Raji (cell line): ENCODE measurements around the gene ZMIZ1.

Source experiments
- POLR2A ChIP-seq: IDR thresholded peaks from 2 replicates; pipeline ENCODE4 v1.6.1; 2011; ENCODE audit warnings: low read depth, low read length, control low read depth; ENCODE audit not compliant: insufficient read depth

ZMIZ1 gene

DNA sequence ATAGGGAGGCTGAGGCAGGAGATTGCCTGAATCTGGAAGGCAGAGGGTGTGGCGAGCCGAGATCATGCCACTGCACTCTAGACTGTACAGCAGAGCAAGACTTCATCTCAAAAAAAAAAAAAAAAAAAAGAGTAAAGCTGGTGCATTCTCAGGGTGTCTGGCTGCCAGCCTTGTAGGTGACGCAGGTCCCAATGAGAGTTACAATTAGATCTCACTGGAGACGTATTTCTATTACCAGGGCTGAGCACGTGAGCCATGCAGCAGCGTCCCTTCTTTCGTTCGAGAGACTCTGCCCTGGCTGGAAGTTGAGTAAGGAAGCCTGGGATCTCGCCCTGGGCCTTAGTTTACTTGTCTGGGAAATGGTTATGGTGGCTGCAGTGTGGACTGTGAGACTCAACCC lies 22.4 kb upstream of the ZMIZ1 start:
- no peak for TF ChIP-seq POLR2A

DNA sequence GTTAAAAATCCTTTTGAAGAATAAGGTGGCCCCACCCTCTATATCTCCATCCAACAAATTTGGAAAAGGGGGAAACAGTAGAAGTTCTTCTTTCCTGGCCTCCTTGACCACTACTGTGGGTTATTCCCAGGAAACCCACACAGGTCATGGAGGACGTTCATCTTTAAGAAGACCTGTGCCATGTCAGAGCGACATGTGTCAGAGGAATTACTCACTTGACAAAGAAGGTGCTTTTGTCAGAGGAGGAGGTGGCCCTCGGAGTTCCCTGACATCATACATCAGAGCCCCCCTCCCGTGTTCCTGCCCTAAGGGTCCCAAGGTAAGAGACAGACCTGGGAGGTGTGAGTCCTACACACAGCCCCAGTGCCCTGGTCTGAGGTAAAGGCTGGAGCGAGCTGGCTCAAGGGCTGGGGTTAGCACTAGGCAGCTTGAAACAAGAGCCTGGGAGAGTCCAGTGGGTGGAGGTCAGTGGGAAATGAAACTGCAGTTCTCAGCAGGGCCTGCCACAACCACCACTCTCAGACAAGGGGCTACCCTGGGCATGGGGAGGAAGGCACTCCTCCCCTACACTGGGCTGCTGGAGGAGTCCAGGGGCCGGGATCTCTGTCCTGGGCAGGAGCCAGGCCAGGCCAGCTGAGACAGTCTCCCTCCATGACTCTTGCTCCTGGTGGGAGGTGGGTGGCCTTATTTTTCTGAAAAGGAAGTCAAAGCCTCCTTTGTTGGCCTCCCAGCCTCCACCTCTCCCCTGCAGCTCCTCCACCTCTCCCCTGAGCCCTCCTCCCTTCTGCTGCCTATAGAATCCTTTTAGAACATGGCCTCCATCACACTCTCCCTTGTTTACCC lies 21.8 kb upstream of the ZMIZ1 start:
- no peak for TF ChIP-seq POLR2A

DNA sequence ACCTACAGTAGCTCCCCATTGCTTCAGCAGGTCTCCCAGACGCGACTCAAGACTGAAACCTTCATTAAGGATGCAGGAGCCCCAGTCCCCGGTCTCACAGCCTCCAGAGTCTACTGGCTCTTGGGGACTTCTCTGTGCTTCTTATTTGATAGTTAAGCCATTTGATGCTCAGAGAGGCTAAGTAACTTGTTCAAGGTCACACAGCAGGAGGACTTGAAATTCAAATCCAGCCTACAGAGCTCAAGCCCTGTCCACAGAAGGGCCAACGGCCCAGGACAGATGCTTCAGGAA lies 21.2 kb upstream of the ZMIZ1 start:
- TF ChIP-seq POLR2A = no peak

DNA sequence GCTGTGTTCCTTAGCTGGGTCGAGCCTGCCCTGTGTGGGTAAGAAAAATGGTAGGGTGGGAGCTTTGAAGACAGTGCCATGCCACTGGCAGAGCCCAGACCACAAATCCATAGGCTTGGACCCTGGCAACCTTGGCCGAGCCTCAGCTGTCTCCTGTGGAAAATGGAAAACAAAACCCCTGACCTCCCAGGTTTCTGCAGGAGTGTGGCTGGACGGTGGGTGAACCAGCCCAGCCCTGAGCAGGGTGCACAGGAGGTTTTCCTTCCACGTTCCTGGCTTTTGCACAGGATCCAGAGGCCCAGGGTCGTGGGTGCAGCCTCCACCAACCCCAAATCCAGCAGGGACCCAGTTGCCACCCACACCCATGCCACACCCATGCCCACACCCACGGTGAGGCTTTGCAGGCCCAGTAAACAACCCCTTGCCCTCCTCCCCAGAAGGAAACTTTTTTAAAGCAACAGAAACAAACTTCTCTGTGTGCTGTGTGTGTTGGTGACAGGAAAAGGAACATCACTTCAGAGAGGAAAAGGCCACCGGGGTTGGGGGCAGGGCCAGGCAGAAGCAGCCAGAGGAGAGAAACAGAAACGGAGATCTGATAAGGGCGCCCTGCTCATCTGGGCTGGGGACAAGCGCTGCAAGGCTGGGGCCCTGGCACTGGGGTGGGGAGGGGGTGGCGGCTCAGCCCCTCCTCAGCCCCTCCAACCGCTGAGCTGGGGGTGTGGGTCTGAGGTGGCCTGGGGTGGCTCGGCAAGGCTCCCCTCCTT lies 20.7 kb upstream of the ZMIZ1 start:
- TF ChIP-seq POLR2A = no peak

DNA sequence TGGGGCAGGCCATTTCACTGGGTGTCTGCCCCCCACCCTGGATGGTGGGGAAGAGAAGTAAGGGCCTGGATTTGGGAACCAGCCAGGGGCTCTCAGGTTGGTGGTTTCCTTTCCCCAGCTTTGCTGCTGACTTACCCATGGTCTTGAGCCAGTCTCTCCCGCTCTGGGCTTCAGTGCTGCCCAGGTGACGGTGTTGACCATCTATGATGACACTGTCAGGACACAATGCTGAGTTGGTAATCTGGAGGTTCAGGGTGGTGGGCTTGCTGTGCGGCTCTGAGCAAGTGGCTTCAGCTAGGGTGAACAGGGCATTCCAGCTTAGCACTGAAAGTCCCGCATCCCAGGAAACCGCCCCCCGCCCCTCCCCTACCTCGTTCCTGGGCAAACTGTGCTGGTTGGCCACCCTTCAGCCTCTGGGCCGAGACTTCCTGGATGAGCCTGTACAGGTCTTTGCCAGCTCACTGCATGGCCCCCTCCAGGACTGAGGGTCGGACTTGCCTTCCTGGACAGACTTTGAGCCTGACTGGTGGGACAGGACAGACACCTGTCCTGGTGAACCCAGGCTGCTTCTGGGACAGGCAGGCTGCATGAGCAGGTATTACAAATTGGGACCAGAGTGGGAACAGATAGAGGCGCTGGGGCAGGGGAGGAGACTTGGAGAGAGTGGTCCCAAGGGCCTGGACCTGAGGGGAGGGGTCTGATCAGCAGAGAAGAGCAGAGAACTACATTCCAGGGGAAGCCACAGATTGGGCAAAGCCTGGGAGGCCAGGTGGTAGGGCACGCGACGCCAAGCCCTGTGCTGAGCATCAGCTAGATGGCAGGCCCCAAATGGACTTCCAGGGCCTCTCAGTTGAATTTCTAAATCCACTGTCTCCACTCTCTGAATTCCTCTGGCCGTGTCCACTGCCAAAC lies 19.9 kb upstream of the ZMIZ1 start:
- no peak for TF ChIP-seq POLR2A

DNA sequence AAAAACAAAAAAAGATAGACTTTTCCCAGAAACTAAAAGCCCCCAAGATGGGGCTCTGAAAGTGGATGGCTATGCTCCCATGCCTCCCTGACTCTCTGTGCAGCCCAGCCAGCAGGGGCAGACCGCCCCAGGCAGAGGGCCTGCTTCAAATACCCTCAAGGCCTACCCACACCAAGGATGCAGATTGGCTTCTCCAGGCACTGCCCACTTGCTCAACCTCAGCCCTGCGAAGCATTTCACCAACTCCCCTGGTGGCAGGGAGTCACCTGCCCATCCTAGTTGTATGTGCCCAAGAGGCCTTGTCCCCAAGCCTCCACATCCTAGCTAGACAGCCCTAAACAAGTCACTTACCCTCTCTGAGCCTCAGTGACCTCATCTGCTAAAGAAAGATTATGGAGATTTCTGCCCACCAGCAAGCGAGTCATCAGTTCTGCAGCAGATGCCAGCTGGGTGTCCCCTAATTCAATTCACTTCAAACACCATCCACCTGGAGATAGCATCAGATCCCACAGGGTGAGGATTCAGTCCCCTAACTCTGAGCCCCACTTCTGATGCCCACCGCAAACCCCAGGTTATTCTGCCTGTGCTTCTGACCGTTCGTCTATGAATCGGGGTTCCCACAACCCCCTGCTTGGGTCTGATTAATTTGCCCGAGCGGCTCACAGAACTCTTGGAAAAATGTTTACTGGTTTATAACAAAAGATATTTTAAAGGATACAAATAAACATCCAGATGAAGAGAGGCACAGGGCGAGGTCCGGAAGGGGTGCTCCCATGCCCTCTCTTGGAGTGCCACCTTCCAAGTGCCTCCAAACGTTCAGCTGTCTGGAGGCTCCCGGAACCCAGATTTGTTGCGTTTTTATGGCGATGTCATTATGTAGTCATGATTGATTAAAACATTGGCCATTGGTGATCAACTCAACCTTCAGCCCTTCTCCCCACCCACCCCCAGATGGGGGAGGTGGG lies 18.6 kb upstream of the ZMIZ1 start:
- no peak for TF ChIP-seq POLR2A

DNA sequence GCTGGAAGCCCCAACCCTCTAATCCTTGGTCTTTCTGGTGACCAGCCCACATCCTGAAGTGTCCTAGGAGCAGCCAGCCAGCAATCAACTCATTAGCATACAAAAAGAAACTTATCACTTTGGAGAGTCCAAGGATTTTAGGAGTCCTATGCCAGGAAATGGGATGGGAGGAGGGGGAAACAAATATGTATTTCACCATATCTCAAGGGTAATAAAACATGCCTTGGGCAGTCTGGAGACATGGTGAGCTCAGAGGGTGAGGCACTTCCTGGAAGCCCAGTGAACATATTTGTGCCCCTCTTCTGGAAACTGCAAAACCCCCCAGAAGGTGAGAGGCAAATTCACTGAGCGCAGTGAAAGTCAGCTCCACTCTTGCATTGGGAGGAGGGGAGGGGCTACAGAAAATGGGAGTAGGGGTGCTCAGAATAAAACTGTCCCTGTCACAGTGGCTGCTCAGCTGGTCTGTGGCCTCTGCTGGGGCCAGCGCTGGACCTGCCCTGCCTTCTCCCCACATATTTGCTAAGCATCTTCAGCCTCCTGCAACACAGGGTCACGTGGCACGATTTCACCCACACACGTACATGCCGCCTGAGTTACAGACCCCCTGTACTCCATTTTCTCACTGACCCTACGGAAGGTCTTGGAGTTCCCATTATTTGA lies 17.7 kb upstream of the ZMIZ1 start:
- no peak for TF ChIP-seq POLR2A

DNA sequence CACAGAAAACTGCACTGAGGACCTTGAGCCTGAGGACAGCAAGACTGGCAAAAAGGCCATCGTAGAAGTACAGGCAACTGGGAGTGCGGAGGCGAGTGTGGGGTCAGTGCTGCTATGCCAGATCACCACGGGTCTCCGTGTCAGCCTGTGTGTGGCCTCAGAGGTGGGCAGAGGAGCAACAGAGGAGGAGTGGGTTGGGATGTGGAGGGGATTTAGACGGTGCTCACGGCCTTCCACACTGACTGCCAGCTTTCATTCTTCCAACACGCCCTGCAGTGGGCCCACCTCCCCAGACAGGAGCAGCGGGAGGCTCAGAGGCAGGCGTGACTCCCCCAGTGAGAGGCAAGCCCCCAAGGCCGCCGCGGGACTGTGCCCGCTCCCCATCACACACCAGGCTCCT lies 17.0 kb upstream of the ZMIZ1 start:
- no peak for TF ChIP-seq POLR2A

DNA sequence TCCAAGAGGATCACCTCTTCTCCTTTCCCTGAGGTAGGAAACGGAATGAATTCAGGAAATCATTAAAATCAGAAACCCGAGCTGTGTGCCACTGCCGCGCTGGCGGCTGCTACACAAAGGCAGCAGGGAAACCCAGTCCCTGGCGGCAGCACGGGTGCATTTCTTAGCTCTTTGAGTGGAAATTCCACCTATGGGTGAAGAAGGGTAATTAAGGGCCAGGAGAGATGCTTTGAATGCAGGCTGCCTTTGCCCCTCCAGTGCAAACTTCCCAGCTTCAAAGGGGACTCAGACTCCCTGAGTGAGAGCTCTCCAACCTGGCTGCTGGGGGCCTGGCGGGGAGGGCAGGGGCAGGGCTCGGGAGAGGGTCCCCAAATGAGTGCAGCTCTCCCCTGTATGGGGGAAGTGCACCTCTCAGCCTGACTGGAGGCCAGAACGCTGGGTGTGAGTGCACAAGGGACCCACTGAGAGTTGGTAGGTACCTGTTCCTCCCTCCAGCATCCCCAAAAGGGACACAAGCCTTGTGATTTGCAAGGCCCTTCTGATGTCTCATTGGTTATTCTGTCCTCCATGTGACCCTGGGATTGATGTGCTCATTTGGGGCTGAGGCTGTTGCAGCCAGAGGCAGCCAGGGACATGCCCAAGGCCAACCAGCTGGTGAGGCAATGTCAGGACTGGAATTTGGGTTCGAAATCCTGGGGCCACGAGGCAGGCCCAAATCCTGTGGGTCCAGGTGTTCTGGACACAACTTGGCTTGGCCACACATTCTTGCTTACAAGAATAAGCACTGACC lies 16.3 kb upstream of the ZMIZ1 start:
- no peak for TF ChIP-seq POLR2A

DNA sequence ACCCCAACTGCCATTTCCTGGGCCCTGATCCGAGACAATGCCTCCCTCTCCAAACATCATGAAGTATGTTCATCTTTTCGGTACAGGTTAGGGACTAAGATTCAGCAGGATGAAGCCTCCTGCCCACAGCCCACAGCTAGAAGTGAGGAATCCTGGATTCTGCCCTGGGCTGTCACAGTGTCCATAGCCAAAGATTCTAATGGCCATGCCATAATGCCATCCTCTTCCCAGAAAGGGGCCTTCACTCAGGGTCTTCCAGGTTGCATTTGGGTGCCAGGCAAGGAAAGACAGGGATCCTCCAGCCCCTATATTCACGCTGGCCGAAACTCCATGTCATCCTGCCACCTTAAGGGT lies 15.7 kb upstream of the ZMIZ1 start:
- no peak for TF ChIP-seq POLR2A

DNA sequence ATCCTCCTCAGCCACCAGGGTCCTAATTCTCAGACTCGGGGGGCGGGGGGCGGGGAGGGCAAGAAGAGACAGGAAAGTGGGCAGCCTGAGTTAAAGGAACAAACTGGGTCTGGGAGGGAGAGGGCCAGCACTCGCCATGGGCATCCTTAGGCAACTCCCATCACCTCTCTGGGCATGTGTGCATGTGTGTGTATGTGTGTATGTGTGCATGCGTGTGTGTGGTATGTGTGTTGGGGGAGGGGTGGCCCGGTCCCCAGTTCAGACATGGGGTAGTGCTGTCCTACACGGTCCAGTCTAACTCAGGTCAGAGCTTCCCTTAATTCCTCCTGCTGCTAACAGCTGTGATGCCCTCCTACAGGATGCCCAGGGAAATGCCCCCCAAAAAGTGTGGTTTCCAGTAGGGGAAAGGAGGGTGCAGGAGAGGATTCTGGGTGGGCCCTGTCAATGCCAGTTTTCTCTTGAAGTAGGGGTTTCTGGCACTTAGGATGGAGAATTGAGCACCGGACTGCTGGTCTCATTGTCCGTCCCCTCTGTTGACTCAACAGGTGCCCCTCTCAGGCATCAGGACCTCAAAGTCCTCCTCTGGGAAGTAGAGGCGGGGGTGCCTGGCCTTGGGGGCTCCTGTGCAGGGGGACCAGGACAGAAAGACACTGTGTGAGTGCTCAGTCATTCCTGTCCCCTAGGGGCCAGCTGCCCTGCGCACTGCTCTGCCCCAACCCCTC lies 15.1 kb upstream of the ZMIZ1 start:
- no peak for TF ChIP-seq POLR2A

DNA sequence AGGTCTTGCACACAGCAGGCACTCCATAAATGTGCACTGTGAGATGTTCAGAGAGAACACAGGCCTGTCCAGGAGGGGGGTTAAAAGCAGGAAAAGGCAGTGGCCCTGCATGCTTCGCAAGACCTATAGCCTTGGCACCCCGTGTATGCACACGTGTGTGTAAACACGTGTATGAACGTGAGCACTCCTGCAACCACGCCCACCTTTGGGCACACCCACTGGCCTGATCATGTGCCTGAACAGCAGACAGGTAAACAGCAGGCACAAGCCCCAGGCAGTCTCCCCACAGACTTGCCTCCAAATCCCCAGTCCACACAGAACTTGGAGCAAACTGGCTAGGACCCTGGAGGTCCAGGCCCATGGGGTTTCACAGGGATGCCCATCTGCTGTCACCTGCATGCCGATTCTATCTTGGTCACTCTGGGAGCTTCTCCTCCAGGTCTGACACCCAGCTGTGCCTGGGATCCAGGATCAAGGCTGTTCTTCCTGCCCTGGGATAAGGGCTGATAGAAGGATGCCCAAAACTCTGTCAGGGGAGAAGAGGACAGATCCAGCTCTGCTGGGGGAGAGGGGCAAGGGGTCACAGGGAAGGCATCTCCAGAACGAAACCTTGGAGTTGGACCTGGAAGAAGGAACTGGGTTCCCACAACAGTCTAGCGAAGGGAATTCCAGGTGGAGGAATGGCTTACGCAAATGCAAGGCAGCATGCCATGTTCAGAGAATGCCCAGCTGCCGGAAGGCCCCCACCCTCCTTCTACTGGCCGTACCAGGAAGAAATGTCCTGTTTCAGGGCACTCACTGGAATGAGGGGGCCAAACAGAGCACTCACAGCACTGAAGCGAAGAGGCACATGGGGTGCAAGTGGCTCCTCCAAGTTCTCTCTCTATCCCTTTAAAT lies 14.3 kb upstream of the ZMIZ1 start:
- no peak for TF ChIP-seq POLR2A
